ENCODE results near the gene TSC2. TPM values are rescaled to one million over a fixed set of nuclear protein-coding genes. Genes with fewer than 3 reads are reported as not detected.
"Not testable (repeated sequence)": the region's sequence is repeated elsewhere in the genome, so short reads cannot be mapped to it uniquely, and the experiment has no call there.

The TSC2 gene
- total and polyA plus RNA-seq, 2 donors (not counting 3 experiments of a cell fraction or from before 2014, with no cell fraction given), result 87.9 to 144 TPM

GRCh38 chr16:2124694-2125444 is 77.1 kb downstream of the TSC2 start:
- dilution Hi-C loops (cut with MboI; ENCODE audit: extremely low pct_ligation_motif_present, low sequenced_read_pairs), result not testable (repeated sequence)

GRCh38 chr16:2125609-2126008 is 77.8 kb downstream of the TSC2 start:
- intact Hi-C loops (cut with micrococcal nuclease); dilution Hi-C loops (cut with MboI; ENCODE audit: extremely low pct_ligation_motif_present, low sequenced_read_pairs); H3K4me3 ChIP-seq (replicated peaks in 1 of 3; ENCODE audit: insufficient read depth in 1 of 3, low read depth in 1 of 3, low read length in 3 of 3); FAIRE-seq; H4K20me1 ChIP-seq (replicated peaks; ENCODE audit: control insufficient read depth, extremely low read depth, insufficient read depth, low read length); H3K27me3 ChIP-seq (ENCODE audit: control insufficient read depth in 2 of 2, insufficient read depth in 2 of 2, low read length in 2 of 2); H3K9me1 ChIP-seq (replicated peaks; ENCODE audit: control insufficient read depth, extremely low read depth, insufficient read depth, low read length); POLR2A ChIA-PET; H3K36me3 ChIP-seq (ENCODE audit: control insufficient read depth in 2 of 2, extremely low read depth in 1 of 2, insufficient read depth in 2 of 2, low read length in 2 of 2); DNase-seq (ENCODE audit: low read depth, low spot score); H2AFZ ChIP-seq (ENCODE audit: low read depth, low read length); H3K9me3 ChIP-seq (replicated peaks; ENCODE audit: control insufficient read depth, insufficient read depth, low read length); BruUV-seq (replicated peaks): not testable (repeated sequence)
- Histone ChIP-seq H3K4me2 (ENCODE audit: insufficient read depth, low read length) (peak overlapping the region; percentile 25), H3K4me1 (ENCODE audit: control insufficient read depth, extremely low read depth, insufficient read depth, low read length) (peaks cover 37% of the 10 kb centered on the region), H3K79me2 (ENCODE audit: control insufficient read depth, insufficient read depth, low read length) (peaks cover 31% of the 10 kb centered on the region), H3K27ac (ENCODE audit: insufficient read depth, low read depth, low read length) (peak overlapping the region; percentile 91), H3K9ac (replicated peaks; ENCODE audit: extremely low read depth, insufficient read depth, low read length) (peak overlapping the region; percentile 23)
- CTCF ChIA-PET, result interaction anchor here (1.3 kb wide), 1 partner anchor 15 kb away, joined by 6 read pairs; no protein-coding TSS in a partner anchor

More at GRCh38 chr16:2124694-2125444, 77.1 kb downstream of the TSC2 start:
- H4K20me1 ChIP-seq (replicated peaks; ENCODE audit: control insufficient read depth, extremely low read depth, insufficient read depth, low read length); intact Hi-C loops (cut with micrococcal nuclease); POLR2A ChIA-PET; H3K9me1 ChIP-seq (replicated peaks; ENCODE audit: control insufficient read depth, extremely low read depth, insufficient read depth, low read length); H3K9me3 ChIP-seq (replicated peaks; ENCODE audit: control insufficient read depth, insufficient read depth, low read length); H3K36me3 ChIP-seq (ENCODE audit: control insufficient read depth in 2 of 2, extremely low read depth in 1 of 2, insufficient read depth in 2 of 2, low read length in 2 of 2); H2AFZ ChIP-seq (ENCODE audit: low read depth, low read length); H3K27me3 ChIP-seq (ENCODE audit: control insufficient read depth in 2 of 2, insufficient read depth in 2 of 2, low read length in 2 of 2): not testable (repeated sequence)
- DNase-seq (ENCODE audit: low read depth, low spot score) (peak; percentile 74), FAIRE-seq (peak; percentile 100)
- H3K79me2 ChIP-seq (ENCODE audit: control insufficient read depth, insufficient read depth, low read length), result peaks cover 30% of the 10 kb centered on the region
- H3K27ac ChIP-seq (ENCODE audit: insufficient read depth, low read depth, low read length), result peak overlapping the region; percentile 91
- BruUV-seq (replicated peaks), result TSS peak; percentile 91
- H3K4me2 ChIP-seq (ENCODE audit: insufficient read depth, low read length), result peak overlapping the region; percentile 29
- H3K4me1 ChIP-seq (ENCODE audit: control insufficient read depth, extremely low read depth, insufficient read depth, low read length), result peaks cover 37% of the 10 kb centered on the region
- peak overlapping the region; percentile 61 for H3K9ac ChIP-seq (replicated peaks; ENCODE audit: extremely low read depth, insufficient read depth, low read length)
- CTCF ChIA-PET, result interaction anchor here (1.2 to 1.3 kb wide), 2 partner anchors 16 to 121 kb away, joined by 3 to 6 read pairs; no protein-coding TSS in a partner anchor
- H3K4me3 ChIP-seq (replicated peaks in 1 of 3; ENCODE audit: insufficient read depth in 1 of 3, low read depth in 1 of 3, low read length in 3 of 3), result peak overlapping the region in 1 of 3 experiments; percentile 12
- peak; percentile 41 for TF ChIP-seq JUN (IDR thresholded peaks at IDR 0.05; ENCODE audit: borderline replicate concordance, insufficient read depth, insufficient read length, low read depth)

All from endothelial cell of umbilical vein (primary cell).